Stimulated activated CD8-positive, alpha-beta memory T cell treated with anti-CD3 and anti-CD28 coated beads, Interleukin-12 subunit alpha, Interleukin-12 subunit beta, amount 100 ng/mL, for 4 hours (primary cell): ENCODE results near the gene HDAC8.

Experiments used
- DNase-seq: peaks from one replicate; pipeline ENCODE4 v3.0.0-alpha.2; 2020; ENCODE audit warnings: low read depth

The HDAC8 gene

GRCh38 chrX:72316408-72317110, 256.1 kb downstream of the HDAC8 start:
- no peak for DNase-seq

GRCh38 chrX:72314881-72315280, 257.8 kb downstream of the HDAC8 start:
- no peak for DNase-seq

GRCh38 chrX:72313707-72314641, 258.7 kb downstream of the HDAC8 start:
- DNase-seq: no peak

GRCh38 chrX:72312311-72312940, 260.2 kb downstream of the HDAC8 start:
- DNase-seq: no peak

- DNase-seq: no peak
Measured at GRCh38 chrX:72309297-72310071, 263.2 kb downstream of the HDAC8 start.

- no peak for DNase-seq
Measured at GRCh38 chrX:72308566-72309296, 263.9 kb downstream of the HDAC8 start.

- no peak for DNase-seq
Measured at GRCh38 chrX:72308209-72308565, 264.5 kb downstream of the HDAC8 start.

GRCh38 chrX:72307646-72308051, 265.0 kb downstream of the HDAC8 start:
- DNase-seq: no peak

- DNase-seq: no peak
Measured at GRCh38 chrX:72306851-72307645, 265.6 kb downstream of the HDAC8 start.

- DNase-seq: no peak
Measured at GRCh38 chrX:72306085-72306801, 266.4 kb downstream of the HDAC8 start.

- no peak for DNase-seq
Measured at GRCh38 chrX:72305286-72306084, 267.2 kb downstream of the HDAC8 start, which contains the start of gene CITED1. Gene CITED1 (minus strand): TSS chrX:72305914. CDS start chrX:72302869, 3,045 bp downstream.

GRCh38 chrX:72304877-72305276, 267.8 kb downstream of the HDAC8 start:
- no peak for DNase-seq

GRCh38 chrX:72301781-72302180, 270.9 kb downstream of the HDAC8 start:
- DNase-seq: no peak

- no peak for DNase-seq
Measured at GRCh38 chrX:72299891-72300630, 272.6 kb downstream of the HDAC8 start.

- DNase-seq: no peak
Measured at GRCh38 chrX:72297953-72298730, 274.5 kb downstream of the HDAC8 start.

- DNase-seq: no peak
Measured at GRCh38 chrX:72296991-72297390, 275.7 kb downstream of the HDAC8 start.

GRCh38 chrX:72295745-72296144, 276.9 kb downstream of the HDAC8 start:
- no peak for DNase-seq
